ENCODE measurements around the gene ABI3BP. TPM values are rescaled to one million over a fixed set of nuclear protein-coding genes. Genes with fewer than 3 reads are reported as not detected.

ABI3BP gene
- total RNA-seq, 1 experiment from 2014 or later = 5.2 TPM

- Mint-ChIP-seq H3K36me3 (ENCODE audit: insufficient read depth, unreplicated experiment) (no peaks in the 10 kb centered on the region), H3K4me1 (ENCODE audit: low read depth, unreplicated experiment) (no peaks in the 10 kb centered on the region), H3K9me3 (ENCODE audit: low read depth, unreplicated experiment) (no peaks in the 10 kb centered on the region), H3K4me3 (ENCODE audit: low read depth, unreplicated experiment) (no peak overlapping the region), H3K27me3 (ENCODE audit: unreplicated experiment) (no peaks in the 10 kb centered on the region), H3K27ac (ENCODE audit: unreplicated experiment) (no peak overlapping the region)
- DNase-seq = no peak
- intact Hi-C loops (cut with micrococcal nuclease; ENCODE audit: unreplicated experiment) = no loop called here
- no TSS peak for BruUV-seq (replicated peaks)
- CTCF ChIA-PET = no interaction called here
- no peak for TF ChIP-seq CTCF (IDR thresholded peaks at IDR 0.05; ENCODE audit: unreplicated experiment)
Measured at GRCh38 chr3:100973594-100973993, 19.6 kb downstream of the ABI3BP start.

- Mint-ChIP-seq H3K4me1 (ENCODE audit: low read depth, unreplicated experiment) (no peaks in the 10 kb centered on the region), H3K27ac (ENCODE audit: unreplicated experiment) (no peak overlapping the region), H3K36me3 (ENCODE audit: insufficient read depth, unreplicated experiment) (no peaks in the 10 kb centered on the region), H3K4me3 (ENCODE audit: low read depth, unreplicated experiment) (no peak overlapping the region), H3K9me3 (ENCODE audit: low read depth, unreplicated experiment) (no peaks in the 10 kb centered on the region), H3K27me3 (ENCODE audit: unreplicated experiment) (no peaks in the 10 kb centered on the region)
- no peak for DNase-seq
- TF ChIP-seq CTCF (IDR thresholded peaks at IDR 0.05; ENCODE audit: unreplicated experiment) = no peak
- intact Hi-C loops (cut with micrococcal nuclease; ENCODE audit: unreplicated experiment) = no loop called here
- CTCF ChIA-PET = no interaction called here
- BruUV-seq (replicated peaks) = no TSS peak
Measured at GRCh38 chr3:100972867-100973266, 20.4 kb downstream of the ABI3BP start.

DNA sequence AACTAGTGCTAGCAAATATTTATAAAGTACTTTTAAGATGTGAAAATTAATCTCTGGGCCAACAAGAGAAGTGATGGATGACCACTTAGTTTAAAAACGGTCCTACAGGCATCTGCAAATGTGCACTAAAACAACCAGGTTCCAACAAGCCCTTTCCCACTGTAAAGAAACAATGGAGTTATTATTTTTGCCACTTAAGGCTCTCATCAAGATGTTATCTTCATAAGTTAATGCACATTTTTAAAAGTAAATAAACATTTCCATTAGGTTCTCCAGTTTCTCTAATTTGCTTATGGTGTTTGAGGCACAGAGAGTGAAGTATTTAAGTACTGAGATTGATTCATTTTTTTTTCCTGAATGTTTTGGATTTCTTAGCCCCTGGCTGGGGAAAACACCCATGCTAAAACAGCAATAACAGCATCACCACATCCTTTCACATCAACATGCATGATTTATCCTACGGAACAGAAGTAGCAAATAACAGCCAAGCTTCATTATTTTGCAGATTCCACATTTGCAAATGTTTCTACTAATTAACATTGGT, 20.8 kb downstream of the ABI3BP start:
- no peak for TF ChIP-seq CTCF (IDR thresholded peaks at IDR 0.05; ENCODE audit: unreplicated experiment)
- DNase-seq = no peak
- intact Hi-C loops (cut with micrococcal nuclease; ENCODE audit: unreplicated experiment) = no loop called here
- Mint-ChIP-seq H3K9me3 (ENCODE audit: low read depth, unreplicated experiment) (no peaks in the 10 kb centered on the region), H3K27me3 (ENCODE audit: unreplicated experiment) (no peaks in the 10 kb centered on the region), H3K27ac (ENCODE audit: unreplicated experiment) (no peak overlapping the region), H3K4me1 (ENCODE audit: low read depth, unreplicated experiment) (no peaks in the 10 kb centered on the region), H3K36me3 (ENCODE audit: insufficient read depth, unreplicated experiment) (no peaks in the 10 kb centered on the region), H3K4me3 (ENCODE audit: low read depth, unreplicated experiment) (no peak overlapping the region)
- BruUV-seq (replicated peaks) = no TSS peak
- CTCF ChIA-PET = no interaction called here

GRCh38 chr3:100971798-100972197, 21.4 kb downstream of the ABI3BP start:
- CTCF ChIA-PET = no interaction called here
- intact Hi-C loops (cut with micrococcal nuclease; ENCODE audit: unreplicated experiment) = no loop called here
- Mint-ChIP-seq H3K27me3 (ENCODE audit: unreplicated experiment) (no peaks in the 10 kb centered on the region), H3K9me3 (ENCODE audit: low read depth, unreplicated experiment) (no peaks in the 10 kb centered on the region), H3K27ac (ENCODE audit: unreplicated experiment) (no peak overlapping the region), H3K36me3 (ENCODE audit: insufficient read depth, unreplicated experiment) (no peaks in the 10 kb centered on the region), H3K4me3 (ENCODE audit: low read depth, unreplicated experiment) (no peak overlapping the region), H3K4me1 (ENCODE audit: low read depth, unreplicated experiment) (no peaks in the 10 kb centered on the region)
- no TSS peak for BruUV-seq (replicated peaks)
- no peak for DNase-seq
- no peak for TF ChIP-seq CTCF (IDR thresholded peaks at IDR 0.05; ENCODE audit: unreplicated experiment)

All from Calu3 (cell line).